HS-5 (cell line): ENCODE results near the gene MOCS3.

Source experiments
- DNase-seq: peaks from one replicate; pipeline ENCODE4 v3.0.0-alpha.2; 2012; ENCODE audit warnings: low read depth

MOCS3 gene

GRCh38 chr20:50958615-50959542, at the start of gene MOCS3:
MOCS3 (plus strand) TSS chr20:50958818; CDS start chr20:50958843, 25 bp downstream.
- DNase-seq = peak; percentile 100

- no peak for DNase-seq
Observed at GRCh38 chr20:50909413-50909812, 49.2 kb upstream of the MOCS3 start.

GRCh38 chr20:50911030-50911429, 47.6 kb upstream of the MOCS3 start:
- DNase-seq = peak; percentile 94

GRCh38 chr20:50911716-50912115, 46.9 kb upstream of the MOCS3 start:
- no peak for DNase-seq

GRCh38 chr20:50913690-50914375, 44.8 kb upstream of the MOCS3 start:
- DNase-seq = peak; percentile 99

- DNase-seq = peak; percentile 81
Observed at GRCh38 chr20:50915424-50915823, 43.2 kb upstream of the MOCS3 start.

GRCh38 chr20:50916257-50916656, 42.4 kb upstream of the MOCS3 start:
- no peak for DNase-seq

- no peak for DNase-seq
Observed at GRCh38 chr20:50916934-50917333, 41.7 kb upstream of the MOCS3 start.

GRCh38 chr20:50918403-50918802, 40.2 kb upstream of the MOCS3 start:
- DNase-seq = no peak

GRCh38 chr20:50919567-50919966, 39.1 kb upstream of the MOCS3 start:
- DNase-seq = peak; percentile 73

GRCh38 chr20:50920997-50921396, 37.6 kb upstream of the MOCS3 start:
- DNase-seq = no peak

GRCh38 chr20:50921803-50922501, 36.7 kb upstream of the MOCS3 start:
- DNase-seq = no peak

GRCh38 chr20:50924261-50924920, 34.2 kb upstream of the MOCS3 start:
- DNase-seq = no peak

- DNase-seq = no peak
Observed at GRCh38 chr20:50926530-50926929, 32.1 kb upstream of the MOCS3 start.

GRCh38 chr20:50928469-50928868, 30.1 kb upstream of the MOCS3 start:
- no peak for DNase-seq

GRCh38 chr20:50929299-50930138, 29.1 kb upstream of the MOCS3 start:
- peak; percentile 93 for DNase-seq

GRCh38 chr20:50930139-50930975, 28.3 kb upstream of the MOCS3 start:
- DNase-seq = no peak

GRCh38 chr20:50930976-50931305, 27.7 kb upstream of the MOCS3 start:
- no peak for DNase-seq

- DNase-seq = peak; percentile 98
Observed at GRCh38 chr20:50931306-50932015, 27.2 kb upstream of the MOCS3 start, which contains the start of gene ADNP. ADNP (minus strand) TSS chr20:50931437; CDS start chr20:50903996, 27,441 bp downstream.
